ENCODE measurements around the gene CECR2. TPM values are rescaled to one million over a fixed set of nuclear protein-coding genes. Genes with fewer than 3 reads are reported as not detected.
"Not testable (repeated sequence)": the region's sequence is repeated elsewhere in the genome, so short reads cannot be mapped to it uniquely, and the experiment has no call there.

The CECR2 gene
- total and polyA plus RNA-seq, 9 donors, result 0.87 to 6.7 (median 1.4) TPM

GRCh38 chr22:17422736-17423343 lies 53.6 kb downstream of the CECR2 start:
- DNase-seq, result no peak
- Histone ChIP-seq H3K36me3 (no peaks in the 10 kb centered on the region), H3K4me3 (no peak overlapping the region), H3K27me3 (no peaks in the 10 kb centered on the region), H3K9me3 (no peaks in the 10 kb centered on the region), H3K27ac (no peak overlapping the region), H3K4me1 (ENCODE audit: insufficient read depth) (no peaks in the 10 kb centered on the region)
- intact Hi-C loops (cut with DNase I), result no loop called here
- WGBS, 3 donors, result 81 to 92% (median 85%) methylated on average over 5 of the region's 5 CpGs
- no peak for TF ChIP-seq EP300 (IDR thresholded peaks at IDR 0.05)

- Histone ChIP-seq H3K27me3 (no peaks in the 10 kb centered on the region), H3K9me3 (no peaks in the 10 kb centered on the region), H3K27ac (no peak overlapping the region), H3K4me1 (ENCODE audit: insufficient read depth) (no peaks in the 10 kb centered on the region), H3K36me3 (no peaks in the 10 kb centered on the region), H3K4me3 (no peak overlapping the region)
- intact Hi-C loops (cut with DNase I), result no loop called here
- WGBS, 3 donors, result 84 to 91% (median 86%) methylated on average over 6 of the region's 6 CpGs
- DNase-seq, result no peak
- TF ChIP-seq CTCF (IDR thresholded peaks at IDR 0.05) (no peak), POLR2A (IDR thresholded peaks at IDR 0.05) (no peak), EP300 (IDR thresholded peaks at IDR 0.05) (no peak)
Observed at GRCh38 chr22:17423616-17424015, 54.4 kb downstream of the CECR2 start.

DNA sequence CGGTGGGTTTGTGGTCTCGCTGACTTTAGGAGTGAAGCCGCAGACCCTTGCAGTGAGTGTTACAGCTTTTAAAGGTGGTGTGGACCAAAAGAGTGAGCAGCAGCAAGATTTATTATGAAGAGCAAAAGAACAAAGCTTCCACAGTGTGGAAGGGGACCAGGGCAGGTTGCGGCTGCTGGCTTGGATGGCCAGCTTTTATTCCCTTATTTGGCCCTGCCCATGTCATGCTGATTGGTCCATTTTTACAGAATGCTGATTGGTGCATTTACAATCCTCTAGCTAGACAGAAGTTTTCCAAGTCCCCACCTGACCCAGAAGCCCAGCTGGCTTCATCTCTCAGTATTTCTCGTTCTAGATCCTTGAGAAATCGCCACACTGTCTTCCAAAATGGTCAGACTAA lies 58.3 kb downstream of the CECR2 start:
- H3K36me3 ChIP-seq; H3K27me3 ChIP-seq; intact Hi-C loops (cut with DNase I); DNase-seq; H3K9me3 ChIP-seq; H3K27ac ChIP-seq; H3K4me1 ChIP-seq (ENCODE audit: insufficient read depth); H3K4me3 ChIP-seq: not testable (repeated sequence)
- whole genome bisulfite sequencing, 3 donors, result 79 to 91% (median 89%) methylated on average over 6 of the region's 6 CpGs

GRCh38 chr22:17429516-17429915 lies 60.3 kb downstream of the CECR2 start:
- intact Hi-C loops (cut with DNase I), result no loop called here
- no peak for TF ChIP-seq EP300 (IDR thresholded peaks at IDR 0.05)
- TF ChIP-seq POLR2A (IDR thresholded peaks at IDR 0.05), result no peak
- TF ChIP-seq CTCF (IDR thresholded peaks at IDR 0.05), result no peak
- no peaks in the 10 kb centered on the region for H3K27me3 ChIP-seq
- H3K9me3 ChIP-seq, result no peaks in the 10 kb centered on the region
- no peak for DNase-seq
- no peak overlapping the region for H3K4me3 ChIP-seq
- no peaks in the 10 kb centered on the region for H3K36me3 ChIP-seq
- WGBS, 3 donors, result 83 to 91% (median 89%) methylated on average over 1 of the region's 1 CpG
- peaks cover 5% of the 10 kb centered on the region for H3K4me1 ChIP-seq (ENCODE audit: insufficient read depth)
- H3K27ac ChIP-seq, result peak overlapping the region in 1 of 2 donors; percentile 64

DNA sequence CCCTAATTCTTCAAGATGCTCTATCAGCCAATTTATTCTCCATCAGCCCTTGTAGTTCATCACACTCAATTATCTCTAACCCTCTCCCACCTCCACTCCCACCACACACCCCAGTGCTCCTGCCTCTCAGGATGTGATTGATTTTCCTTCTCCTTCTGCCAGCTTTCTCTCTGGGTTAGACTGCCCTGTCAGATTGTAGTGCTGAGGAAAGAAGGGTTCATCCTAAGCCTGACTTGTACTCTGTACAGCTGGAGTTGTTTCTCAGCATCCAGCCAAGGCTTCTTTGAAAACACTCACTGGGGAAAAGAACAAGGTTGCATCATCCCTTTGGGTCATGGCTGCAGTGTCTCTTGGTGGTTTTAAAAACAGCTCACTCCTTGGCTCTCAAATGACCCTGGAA lies 61.2 kb downstream of the CECR2 start:
- no peaks in the 10 kb centered on the region for H3K27me3 ChIP-seq
- intact Hi-C loops (cut with DNase I), result no loop called here
- no peaks in the 10 kb centered on the region for H3K36me3 ChIP-seq
- H3K4me1 ChIP-seq (ENCODE audit: insufficient read depth), result peaks cover 5% of the 10 kb centered on the region
- H3K27ac ChIP-seq, result peak overlapping the region in 1 of 2 donors; percentile 64
- no peaks in the 10 kb centered on the region for H3K9me3 ChIP-seq
- no peak overlapping the region for H3K4me3 ChIP-seq
- DNase-seq, result peak in 3 of 5 donors; percentile 17 to 69 (median 32)
- TF ChIP-seq EP300 (IDR thresholded peaks at IDR 0.05), result no peak
- TF ChIP-seq CTCF (IDR thresholded peaks at IDR 0.05), result no peak
- TF ChIP-seq POLR2A (IDR thresholded peaks at IDR 0.05), result no peak
